Measurements from ENCODE around the gene FXYD3.

- TF ChIP-seq CTCF (IDR thresholded peaks at IDR 0.05) (no peak), POLR2A (IDR thresholded peaks at IDR 0.05) (no peak)
These were observed at the start of gene FXYD3 for GRCh38 chr19:35115177-35115951.
